NCI-H146 treated with DMSO at 0.1 percent for 48 hours (cell line): ENCODE results near the gene SMARCB1.

ENCODE experiments used
- DNase-seq: peaks from one replicate; lab custom pipeline; 2025; ENCODE audit not compliant: unreplicated experiment; lab: John Stamatoyannopoulos, UW

The SMARCB1 gene

DNA sequence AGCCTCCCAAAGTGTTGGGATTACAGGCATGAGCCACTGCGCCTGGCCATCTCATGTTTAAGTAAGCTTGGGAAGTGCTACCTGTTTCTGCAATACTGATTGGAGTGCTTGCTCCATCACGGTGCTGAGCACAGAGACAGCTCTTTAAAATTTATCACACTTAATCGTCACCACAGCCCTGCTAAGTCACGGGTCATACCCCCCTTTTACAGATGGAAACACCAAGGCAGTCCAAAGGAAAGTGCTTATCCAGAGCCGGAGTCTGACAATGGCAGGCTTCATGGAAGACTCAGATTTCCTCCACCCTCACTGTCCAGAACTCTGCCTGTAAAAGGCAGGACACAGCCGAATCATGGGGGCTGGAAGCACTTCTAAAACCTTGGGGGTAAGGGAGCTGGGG is 26.7 kb upstream of the SMARCB1 start:
- DNase-seq: no peak

DNA sequence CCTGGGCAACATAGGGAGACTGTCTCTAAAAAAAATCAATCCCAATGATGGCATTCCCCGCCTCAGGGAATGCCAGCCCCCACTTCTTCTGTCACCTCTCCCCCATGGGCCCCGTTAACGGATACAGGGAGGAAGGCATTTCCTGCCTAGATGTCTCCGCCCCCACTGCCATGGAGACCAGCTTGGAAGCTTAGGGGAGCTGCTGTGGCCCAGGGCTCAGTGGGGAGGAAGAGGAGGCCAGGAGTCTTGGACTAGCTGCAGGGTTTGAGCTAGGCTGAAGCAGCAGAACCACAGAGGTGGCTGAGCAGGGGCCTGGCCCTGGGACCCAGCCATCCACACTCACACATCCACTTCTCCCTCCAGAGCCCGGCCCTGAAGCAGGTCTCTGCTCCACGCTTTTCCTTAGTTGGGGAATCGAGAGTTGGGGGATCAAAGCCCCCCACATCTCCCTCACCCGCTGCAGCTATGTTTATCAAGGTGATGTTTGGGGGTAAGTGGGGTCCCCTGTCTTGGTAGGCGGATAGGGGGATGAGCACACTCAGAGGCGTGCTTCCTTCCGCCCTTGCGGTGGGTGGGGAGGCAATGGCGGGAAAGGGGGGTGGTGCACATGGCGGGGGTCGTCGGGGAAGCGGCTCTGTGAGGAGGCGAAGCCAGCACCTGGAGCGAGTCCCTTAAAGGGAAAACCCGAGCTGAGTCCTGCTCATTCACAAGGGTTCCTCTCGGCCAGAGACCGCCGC is 23.8 kb upstream of the SMARCB1 start, which contains the start of gene C22orf15:
TSS of gene C22orf15 (plus strand) at position 149 of the 737 bp plus-strand sequence. CDS start at position 466, 317 bp downstream.
- DNase-seq: no peak

DNA sequence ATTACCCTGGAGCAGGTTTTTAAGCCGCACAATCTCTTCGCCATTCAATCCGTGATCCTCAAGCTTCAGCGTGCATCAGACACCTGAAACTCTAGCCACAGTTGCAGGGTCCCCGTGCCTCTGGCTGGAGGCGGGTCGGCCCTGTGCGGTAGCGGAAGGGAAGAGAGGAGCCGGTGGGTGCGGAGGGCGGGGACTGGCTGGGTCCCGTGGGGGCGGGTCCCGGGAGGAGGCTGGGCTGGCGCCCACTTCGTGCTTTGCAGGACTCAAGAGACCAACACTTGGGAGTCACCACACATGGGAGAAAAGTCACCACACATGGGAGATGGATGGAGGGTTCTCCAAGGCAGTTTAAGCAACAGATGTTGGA is 23.2 kb upstream of the SMARCB1 start:
- DNase-seq: no peak

DNA sequence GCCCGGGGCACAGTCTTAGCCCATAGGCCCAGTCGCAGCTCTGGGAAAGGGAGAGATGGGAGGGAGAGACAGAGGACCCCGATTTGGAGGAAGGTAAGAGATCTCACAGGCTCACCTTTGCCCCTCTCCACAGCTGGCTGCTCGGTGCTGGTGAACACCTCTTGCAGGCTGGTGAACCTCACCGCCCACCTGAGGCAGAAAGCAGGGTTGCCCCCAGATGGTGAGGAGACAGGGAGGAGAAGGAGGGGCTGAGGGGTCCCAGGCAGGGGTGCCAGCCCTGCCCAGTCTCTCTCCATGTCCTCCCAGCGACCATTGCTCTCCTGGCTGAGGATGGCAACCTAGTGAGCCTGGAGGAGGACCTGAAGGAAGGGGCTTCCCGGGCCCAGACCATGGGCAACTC is 22.8 kb upstream of the SMARCB1 start:
- DNase-seq: no peak

DNA sequence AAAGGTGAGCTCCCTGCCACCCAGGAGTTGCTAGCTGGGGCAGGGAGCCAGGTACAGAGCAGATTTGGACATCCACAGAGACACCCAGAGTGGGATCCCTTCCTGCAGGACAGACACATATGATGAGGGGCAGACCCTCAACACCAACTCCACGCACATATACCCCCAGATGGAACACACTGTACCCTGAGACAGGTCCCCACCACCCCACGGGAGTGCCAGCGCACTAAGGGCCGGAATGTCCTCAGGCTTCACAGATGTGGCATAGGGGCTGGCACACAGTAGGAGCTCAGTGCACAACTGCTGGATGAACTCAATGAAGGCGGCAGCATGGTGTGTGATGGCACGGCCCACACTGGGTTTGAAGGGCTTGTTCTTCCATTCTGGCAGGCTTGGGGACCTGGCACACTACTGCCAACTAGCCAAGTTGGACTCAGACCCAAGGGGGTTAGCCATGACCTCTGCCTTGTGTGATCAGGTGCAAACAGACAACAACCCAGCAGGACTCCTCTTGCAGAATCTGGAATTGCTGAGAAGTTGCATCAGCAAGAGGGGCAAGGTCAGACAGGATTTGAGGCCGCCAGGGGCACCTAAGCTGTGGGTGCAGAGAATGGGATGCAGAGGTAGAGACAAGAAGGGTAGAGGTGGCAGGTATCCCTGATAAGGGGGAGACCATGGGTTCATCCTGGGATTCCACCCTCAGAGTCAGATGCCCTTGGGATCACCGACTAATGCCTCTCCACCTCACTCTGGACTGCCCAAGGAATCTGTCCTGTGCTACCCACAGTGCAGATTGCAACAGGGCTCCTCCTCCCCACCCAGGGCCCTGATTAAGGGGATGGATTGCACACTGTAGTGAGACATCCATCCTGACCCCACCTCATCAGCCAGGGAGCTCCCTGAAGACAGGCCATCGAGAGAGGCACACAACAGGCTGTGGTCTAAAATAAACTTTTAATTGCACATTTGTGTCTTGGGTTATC is 21.6 kb upstream of the SMARCB1 start:
- DNase-seq: no peak

DNA sequence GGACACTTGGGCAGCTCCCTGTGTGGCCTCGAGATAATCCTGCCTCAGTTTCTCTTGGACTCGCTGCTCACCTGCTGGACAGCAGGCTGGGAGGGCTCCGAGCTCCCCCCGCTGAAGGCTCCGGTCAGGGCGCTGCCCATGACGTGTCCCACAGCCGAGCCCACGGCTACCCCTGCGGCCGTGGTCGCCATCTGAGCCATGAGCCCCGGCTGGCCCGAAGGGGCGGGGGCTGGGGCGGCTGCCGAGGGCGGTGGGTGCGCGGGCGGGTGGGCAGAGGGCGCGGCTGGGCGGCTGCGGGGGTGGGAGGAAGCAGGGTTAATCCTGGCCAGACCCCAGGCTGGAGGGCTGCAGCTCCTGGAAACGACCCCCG is 19.5 kb upstream of the SMARCB1 start:
- DNase-seq: no peak

DNA sequence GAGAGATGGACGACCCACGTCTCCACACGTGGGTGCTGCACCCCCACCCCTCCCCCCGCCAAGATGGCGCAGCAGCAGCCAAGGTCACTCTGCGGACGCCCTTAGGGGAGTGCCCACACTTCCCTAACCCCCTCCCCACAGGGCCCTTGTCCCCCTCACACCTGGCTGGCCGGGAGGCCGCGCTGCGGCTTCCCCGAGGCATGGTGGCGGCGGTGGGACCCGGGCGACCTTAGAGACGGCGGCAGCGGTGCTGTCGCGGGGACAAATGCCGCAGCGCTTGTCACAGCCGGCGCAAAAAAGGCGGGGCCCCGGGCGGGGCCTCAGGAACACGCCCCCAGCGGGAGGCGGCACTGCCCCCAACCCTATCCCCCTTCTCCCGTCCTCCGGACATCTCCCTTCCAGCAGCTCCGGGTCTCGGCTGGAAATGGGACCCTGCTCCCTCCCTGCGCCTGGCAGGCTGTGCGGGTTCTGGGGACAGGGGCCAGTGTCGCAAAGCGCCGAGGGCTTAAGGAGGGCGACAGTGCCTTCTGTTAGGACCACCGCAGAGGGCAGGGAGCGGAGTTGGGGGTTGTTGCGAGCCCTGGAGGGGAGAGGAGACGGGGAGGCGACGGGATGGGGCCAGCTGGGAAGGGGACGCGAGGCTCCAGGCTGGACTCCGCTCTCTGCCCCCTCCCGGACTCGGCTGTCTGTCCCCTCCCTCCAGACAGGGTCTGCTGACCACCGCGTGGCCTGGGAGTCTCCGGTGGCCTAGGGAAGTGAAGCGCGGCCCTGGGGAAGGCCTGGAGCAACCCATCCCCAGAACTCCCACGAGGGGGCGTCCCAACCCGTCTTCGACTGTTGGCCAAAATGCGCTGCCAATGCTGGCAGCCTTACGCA is 18.9 kb upstream of the SMARCB1 start, which contains the start of gene CHCHD10:
TSS of gene CHCHD10 (minus strand) at position 300 of the 876 bp plus-strand sequence. CDS start at position 202, 98 bp downstream.
- peak; percentile 50 for DNase-seq

DNA sequence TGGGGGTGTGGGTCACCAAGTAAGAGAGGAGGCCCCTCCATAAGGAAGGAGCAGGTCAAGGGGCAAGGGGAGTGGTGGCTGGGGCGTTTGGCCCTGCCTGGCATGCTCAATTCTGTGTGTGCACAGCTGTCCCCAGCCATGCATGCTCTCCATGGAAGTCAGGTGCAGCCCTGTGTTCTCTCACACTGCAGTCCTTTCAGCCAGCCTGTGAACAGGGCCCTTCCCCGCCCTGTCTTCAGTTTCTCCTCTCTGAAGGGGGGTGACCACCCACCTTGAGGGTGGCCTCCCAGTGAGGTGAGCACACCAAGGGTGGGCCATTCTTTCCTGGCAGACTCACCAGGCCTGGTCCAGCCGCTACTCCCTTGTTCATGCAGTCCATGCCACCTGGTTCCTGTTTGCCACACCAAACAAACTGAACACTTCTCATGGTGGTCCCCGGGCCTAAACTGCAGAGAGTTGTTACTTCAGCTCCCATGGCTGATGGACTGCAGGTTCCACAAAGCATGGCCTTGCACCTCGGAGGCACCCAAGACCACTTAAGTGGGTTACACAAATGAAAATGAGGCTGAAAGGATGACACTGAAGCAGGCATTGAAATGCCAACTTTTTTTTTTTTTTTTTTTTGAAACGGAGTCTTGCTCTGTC is 17.3 kb upstream of the SMARCB1 start:
- no peak for DNase-seq

DNA sequence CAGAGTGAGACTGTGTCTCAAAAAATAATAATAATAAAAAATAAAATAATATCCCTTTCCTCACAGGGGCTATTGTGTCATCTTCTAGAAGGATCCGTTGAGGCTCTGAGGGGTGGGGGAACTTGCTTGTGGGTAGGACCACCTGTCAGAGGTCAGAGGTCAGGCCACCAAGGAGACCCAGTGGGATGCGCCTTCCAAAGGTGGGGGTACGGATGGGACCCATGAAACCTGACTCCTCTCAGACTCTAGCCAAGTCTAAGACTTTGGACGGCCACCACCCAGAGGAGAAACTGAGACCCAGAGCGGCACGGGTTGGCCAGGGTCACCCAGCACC is 14.5 kb upstream of the SMARCB1 start:
- no peak for DNase-seq

DNA sequence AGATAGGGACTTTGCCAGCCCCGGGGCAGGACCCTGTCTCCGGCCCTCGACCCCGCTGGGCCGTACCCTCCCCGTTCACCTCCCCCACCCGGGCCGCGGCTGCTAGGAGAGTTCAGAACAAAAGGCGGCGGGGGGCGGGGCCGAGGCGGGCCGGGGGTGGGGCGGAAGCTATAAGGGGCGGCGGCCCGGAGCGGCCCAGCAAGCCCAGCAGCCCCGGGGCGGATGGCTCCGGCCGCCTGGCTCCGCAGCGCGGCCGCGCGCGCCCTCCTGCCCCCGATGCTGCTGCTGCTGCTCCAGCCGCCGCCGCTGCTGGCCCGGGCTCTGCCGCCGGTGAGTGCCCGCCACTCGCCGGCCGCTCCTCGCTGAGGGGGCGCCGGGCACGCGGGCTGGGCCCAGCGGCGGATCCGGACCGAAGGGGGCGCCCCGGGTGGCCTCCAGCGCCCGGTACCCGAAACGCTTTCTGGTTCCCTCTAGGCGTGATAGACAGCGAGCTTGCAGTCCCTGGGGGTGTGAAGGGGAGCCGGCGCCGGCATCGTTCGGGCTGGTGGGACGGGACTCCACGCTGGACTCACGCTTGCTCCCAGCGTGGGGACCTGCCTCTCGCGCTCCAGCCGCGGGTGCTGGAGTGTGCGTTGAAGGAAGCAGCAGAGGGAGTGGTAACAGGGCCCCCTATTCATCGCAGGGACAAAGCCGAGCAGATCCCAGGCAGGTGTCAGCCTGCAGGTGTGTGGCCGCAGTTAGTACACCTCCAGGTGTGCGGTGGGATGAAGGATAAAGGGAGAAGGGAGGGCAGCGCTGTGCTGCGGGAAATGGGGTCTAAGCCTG is 13.9 kb upstream of the SMARCB1 start, which contains the start of gene MMP11:
TSS of gene MMP11 (plus strand) at position 201 of the 825 bp plus-strand sequence. CDS start at position 223, 22 bp downstream.
- peak; percentile 72 for DNase-seq

DNA sequence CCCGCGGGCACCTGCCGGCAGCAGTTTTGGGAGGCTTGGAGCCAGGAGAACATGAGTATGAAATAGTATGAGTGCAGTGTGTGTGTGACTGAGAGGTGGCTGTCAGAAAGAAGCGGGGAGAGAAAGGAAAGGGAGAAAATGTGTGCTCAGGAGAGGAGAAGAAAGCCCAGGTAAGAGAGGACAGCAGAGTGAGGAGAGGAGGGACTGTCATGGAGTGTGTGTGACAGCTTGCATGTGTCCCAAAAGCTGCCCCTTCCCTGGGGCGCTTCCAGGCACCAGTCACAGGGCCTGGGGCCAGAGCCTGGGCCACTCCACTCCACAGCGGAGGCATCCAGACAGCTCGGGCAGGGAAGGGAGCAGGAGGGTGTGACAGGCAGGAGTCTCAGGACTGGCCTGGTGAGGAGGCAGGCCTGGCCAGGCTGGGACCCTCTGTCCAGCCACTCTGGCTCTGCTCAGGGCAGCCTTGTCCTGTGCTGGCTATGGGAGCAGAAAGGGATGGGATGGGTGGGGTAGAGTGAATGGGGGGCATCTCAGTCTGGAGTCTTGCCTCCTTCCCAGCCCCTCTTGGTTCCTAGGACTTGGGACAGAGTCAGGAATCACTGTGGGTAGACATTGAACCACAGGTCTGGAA is 13.2 kb upstream of the SMARCB1 start:
- no peak for DNase-seq

DNA sequence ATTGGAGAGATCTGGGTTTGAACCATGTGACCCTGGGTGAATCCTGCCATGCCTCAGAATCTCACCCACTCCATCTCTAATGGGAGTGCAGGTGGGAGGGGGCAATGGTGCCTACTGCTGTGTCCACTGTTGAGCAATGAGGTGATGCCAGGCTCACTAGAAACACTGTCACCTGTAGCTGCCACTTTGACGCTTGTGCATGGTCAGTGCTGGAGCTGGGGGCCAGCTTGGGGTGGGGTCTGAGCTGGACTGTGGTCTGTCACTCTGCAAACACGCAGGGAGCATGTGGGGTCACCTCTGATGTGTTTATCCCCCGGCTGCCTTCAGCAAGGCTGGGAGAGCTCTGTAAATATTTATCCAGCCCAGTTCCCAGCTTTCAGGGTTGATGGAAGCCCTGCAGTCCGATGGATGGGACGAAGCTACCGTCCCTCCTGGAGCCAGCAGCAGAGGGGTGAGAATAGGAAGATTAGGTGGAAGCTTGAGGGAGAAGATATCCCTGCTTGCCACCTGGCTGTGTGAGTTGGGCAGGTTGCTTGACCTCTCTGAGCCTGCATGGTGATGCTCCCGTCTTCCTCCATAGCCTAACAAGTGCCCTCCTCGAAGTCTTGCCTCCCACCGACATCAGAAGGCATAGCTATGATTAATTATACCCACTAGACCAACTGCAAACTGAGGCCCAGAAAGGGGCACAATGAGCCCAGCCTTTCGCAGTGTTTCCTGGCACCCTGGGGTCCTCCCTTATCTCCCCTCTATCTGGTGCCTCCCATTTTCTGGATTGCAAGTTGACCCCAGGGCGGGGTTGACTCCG is 12.4 kb upstream of the SMARCB1 start:
- no peak for DNase-seq

DNA sequence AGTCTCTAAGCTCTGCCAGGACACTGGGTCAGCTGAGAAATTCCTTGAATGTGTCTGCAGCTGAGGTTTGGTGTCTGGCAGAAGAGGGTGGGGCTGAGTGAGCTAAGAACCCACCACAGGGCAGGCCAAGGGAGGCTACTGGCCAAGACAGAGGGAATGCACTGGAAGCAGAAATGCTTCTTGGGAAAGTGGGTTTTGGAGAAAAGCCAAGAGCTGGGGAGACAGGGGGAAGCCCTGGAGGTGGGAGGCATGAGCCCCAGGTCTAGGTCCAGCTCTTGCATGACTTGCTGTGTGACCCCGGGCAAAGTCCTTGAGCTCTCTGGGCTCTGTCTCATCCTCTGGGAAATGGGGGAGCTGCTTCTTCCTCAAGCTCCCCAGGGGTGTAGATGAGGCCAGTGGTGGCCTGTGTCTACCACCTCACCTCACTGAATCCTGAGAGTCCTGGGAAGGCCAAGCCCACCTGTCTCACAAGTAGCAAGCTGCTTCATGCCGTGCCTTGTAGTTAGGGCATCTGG is 11.8 kb upstream of the SMARCB1 start:
- no peak for DNase-seq

DNA sequence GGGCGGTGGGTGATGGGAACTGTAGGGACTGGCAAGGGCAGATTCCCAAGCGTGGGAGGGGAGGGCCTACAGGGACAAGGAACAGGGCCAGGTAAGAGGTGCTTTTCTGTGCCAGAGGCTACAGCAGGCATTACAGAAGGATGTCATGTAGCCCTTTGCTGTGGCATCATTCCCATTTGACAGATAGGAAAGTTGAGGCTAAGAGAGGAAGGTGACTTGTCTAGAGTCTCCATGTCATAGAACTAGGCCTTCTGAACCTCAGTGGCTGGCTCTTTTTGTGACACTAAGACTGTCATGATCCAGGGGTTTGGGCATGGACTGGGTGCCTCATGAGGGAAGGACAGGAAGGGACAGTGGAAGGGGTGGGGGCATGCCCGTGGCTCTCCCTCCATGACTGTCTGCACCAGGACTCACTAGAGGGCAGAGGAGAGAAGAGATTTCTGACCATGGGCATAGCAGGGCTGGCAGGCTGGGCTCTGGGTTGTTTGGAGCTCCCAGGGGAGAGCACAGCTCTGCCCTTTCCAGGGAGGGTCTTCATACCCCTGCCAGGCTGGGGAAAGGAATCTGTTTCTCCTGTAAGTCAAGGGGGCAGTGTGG is 10.9 kb upstream of the SMARCB1 start:
- DNase-seq: no peak

DNA sequence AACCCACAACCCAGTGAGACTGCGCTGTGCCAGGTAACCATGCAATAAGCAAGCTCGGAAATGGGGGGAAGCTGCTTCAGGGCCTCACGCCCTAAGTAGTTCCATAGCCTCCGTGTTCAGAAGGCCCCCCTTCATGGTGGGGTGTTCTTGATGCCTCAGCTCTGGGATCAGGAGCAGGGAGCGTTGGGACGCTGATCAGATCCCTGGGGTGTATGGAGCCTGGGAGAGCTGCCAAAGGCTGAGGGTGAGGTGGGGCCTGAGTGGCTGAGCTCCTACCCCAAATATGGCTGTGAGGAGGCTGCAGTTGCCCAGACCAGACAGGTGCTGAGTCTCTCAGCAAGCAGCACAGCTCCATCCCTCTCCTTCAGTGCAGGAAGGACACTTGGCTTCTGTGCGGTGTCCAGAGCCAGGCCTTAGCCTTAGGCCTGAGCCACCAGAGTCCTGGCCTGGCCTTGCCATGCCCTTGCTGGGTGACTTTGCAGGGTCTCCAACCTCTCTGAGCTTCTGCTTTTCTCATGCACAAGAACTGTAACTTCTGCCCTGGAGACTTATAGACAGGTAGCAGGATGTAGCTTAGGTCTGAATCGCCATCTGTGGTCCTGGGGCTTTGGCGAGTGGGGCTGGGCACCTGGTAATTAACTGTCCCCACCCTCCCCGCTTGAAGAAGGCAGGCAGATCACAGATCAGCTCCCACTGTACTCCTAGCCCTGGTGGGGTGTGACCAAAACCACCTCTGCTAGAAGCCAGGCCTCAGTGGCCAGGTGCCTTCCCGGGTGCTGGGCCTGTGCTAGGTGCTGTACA is 8.8 kb upstream of the SMARCB1 start:
- no peak for DNase-seq

DNA sequence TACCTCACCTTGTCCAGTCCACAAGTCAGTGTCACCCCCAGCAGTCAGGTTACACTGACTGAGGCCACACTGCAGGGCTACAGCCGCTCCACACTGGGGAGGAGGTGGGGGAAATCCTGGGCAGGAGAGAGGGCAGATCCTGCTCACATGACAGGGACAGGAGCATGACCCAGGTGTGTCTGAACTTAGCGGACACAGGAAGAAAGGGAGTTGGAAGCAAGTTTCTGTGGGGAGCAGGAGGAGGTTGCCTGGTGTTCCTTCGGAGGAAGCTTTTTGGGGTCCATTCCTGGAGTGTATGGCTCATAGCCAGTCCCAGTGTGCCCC is 8.2 kb upstream of the SMARCB1 start:
- DNase-seq: no peak

DNA sequence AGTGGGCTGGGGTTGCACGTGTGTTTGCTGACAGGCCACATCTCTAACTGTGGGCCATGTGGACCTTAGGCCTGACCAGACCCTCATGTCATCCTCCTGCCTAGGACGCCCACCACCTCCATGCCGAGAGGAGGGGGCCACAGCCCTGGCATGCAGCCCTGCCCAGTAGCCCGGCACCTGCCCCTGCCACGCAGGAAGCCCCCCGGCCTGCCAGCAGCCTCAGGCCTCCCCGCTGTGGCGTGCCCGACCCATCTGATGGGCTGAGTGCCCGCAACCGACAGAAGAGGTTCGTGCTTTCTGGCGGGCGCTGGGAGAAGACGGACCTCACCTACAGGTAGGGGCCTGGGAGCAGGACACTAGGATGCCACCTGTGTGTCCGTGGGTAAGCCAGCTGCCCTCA is 7.7 kb upstream of the SMARCB1 start:
- no peak for DNase-seq
